GM11168 (cell line): Measurements from ENCODE around the gene FCHO2.

Experiments
- in situ Hi-C: fragments of 300-500 bp; cut with MboI; formaldehyde crosslinking; loops from one replicate; pipeline ENCODE4 v1.12.0; 2022; ENCODE audit warnings: low sequenced_read_pairs; ENCODE audit not compliant: unreplicated experiment

The FCHO2 gene

DNA sequence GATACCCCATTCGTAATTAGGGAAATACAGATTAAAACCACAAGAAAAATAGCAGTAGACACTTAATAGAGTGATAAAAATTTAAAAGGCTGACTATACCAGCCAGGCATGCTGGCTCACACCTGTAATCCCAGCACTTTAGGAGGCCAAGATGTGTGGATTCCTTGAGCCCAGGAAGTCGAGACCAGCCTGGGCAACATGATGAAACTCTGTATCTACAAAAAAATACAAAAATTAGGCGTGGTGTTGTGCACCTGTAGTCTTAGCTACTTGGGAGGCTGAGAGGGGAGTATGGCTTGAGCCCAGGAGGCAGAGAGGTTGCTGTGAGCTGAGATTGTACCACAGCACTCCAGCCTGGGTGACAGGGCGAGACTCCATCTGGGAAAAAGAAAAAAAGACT, 72.0 kb downstream of the FCHO2 start:
- in situ Hi-C loops = no loop called here

DNA sequence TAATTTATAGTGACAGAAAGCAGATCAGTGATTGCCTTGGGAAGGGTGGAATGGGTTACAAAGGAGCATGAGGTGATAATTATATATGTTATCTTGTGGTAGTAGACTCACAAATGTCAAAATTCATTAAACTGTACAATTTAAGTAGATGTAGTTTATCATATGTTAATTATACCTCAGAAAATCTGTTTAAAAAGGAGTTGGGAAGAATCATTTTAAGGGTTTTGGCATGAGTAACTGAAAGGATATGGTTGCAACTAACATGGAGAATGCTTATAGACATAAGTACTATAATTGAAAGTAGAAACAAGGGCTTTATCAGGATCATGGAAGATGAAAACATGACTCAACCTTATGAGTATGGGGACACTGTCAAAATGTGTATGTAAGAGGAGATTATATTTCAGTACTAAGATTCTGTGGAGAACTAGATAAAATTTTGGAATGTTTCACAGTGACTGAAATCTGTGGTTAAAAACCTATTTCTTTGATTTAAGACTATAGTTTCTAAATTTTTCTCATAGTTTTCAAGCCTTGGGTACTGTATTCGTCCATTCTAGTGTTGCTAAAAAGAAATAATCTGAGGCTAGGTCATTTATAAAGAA, 73.3 kb downstream of the FCHO2 start:
- in situ Hi-C loops = no loop called here

DNA sequence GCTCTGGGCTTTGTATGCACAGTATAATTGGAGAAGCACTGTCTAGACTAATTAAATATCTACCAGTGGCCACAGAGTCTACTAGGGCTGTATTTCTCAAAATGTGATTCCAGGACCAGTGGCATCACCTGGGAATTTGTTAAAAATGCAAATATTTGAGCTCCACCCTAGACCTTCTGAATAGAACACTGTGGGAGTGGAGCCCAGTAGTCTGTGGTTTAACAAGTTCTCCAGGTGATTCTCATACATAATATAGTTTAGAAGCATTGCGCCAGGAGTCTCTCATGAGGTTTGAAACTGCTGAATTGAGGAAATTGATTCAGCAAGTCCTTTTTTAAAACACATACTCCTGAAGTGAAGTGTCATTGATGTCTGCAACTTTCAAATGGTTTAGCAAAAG, 74.7 kb downstream of the FCHO2 start:
- in situ Hi-C loops = no loop called here

DNA sequence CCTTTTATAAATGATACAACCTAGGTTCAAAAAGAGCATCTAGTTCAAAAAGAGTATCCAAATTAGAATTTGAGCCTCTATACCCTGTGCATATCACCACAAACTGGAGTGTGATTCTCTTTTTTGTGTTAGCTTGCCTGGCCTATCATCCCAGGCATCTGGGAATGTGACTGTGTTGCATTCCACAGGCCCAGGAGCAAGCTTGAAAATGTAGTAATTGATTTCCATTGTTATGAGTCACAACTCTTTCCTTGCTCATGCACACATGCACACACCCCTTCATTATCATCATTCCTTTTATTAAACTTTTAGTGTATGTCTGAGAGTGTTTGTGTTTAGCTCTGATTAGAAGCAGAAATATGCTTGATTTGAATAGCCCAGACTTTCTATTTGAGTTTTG, 75.2 kb downstream of the FCHO2 start:
- in situ Hi-C loops = no loop called here

GRCh38 chr5:73031839-73032238, 76.0 kb downstream of the FCHO2 start:
- in situ Hi-C loops = no loop called here

DNA sequence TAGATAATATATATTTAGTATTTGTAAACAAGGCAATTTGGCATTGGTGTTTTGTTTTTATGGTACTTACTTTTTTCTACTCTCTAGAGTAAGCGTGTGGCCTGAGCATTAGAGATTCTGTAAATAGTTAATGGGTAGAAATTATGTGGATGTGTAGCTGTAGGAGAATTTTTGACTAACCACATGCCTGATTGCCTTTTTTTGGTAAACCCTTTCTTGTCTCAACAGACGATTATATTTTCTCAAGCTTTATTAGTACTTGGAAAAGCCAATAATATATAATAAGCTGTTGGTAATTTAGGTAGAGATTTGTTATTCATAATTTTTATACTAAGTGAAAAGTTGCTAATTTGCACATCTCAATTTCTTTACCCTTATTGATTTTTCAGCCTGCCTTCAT, 76.8 kb downstream of the FCHO2 start:
- in situ Hi-C loops = no loop called here

- in situ Hi-C loops = no loop called here
Observed at GRCh38 chr5:73037545-73037944, 81.7 kb downstream of the FCHO2 start.

- in situ Hi-C loops = no loop called here
Observed at GRCh38 chr5:73039082-73039481, 83.2 kb downstream of the FCHO2 start.

DNA sequence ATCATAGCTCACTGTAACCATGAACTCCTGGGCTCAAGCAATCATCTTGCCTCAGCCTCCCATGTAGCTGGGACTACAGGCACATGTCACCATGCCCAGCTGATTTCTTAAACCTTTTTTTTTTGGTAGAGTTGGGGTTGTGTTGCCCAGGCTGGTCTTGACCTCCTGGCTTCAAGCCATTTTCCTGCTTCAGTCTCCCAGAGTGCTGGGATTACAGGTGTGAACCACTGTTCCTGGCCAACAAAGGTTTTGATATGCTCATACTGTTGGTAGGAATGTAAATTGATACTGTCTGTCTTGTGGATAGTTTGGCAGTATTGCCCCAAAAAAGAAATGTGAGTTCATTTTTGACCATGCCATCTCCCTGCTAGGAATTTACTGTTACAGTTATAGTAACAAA, 87.2 kb downstream of the FCHO2 start:
- in situ Hi-C loops = no loop called here

DNA sequence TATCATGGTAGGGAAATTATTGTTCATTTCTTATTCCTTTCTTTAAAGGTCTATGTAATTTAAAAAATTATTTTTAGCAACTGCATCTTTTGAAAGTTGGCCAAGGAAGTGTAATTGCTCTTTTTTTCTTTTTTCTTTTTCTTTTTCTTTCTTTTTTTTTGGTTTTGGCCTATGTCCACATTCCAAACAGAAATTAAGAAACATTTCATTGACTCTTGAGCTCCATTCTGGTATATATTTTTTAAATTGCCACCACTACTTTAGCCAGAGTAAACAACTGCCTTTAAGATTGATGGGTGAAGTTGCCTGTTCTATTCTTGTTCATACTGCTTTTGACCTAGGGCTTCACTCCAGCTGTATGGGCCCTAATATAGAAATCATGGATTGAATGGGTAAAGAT, 88.7 kb downstream of the FCHO2 start:
- in situ Hi-C loops = no loop called here

- in situ Hi-C loops = no loop called here
Observed at GRCh38 chr5:73045623-73046022, 89.8 kb downstream of the FCHO2 start.

DNA sequence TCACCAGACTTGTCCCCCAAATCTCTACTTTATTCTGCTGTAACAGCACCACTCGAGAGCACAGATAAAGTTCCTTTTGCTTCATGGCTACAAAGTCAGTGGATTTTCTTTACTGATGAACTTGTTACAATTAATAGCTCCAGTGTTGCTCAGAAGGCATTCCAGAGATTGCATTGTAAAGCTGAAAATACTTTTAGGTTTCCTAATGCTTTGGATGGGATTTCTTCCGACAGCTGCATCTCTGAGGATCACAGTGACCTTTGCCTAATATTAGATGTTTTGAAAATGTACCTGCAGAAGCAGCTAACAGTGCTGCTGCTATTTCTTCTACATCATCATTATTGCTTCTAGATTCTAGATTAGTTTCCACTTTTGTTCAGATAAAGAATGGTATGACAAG, 105.8 kb downstream of the FCHO2 start:
- in situ Hi-C loops = no loop called here

GRCh38 chr5:73066466-73066865, 110.6 kb downstream of the FCHO2 start:
- in situ Hi-C loops = no loop called here

- in situ Hi-C loops = no loop called here
Observed at GRCh38 chr5:73067213-73067612, 111.4 kb downstream of the FCHO2 start.

- in situ Hi-C loops = no loop called here
Observed at GRCh38 chr5:73081093-73081492, 125.3 kb downstream of the FCHO2 start.

DNA sequence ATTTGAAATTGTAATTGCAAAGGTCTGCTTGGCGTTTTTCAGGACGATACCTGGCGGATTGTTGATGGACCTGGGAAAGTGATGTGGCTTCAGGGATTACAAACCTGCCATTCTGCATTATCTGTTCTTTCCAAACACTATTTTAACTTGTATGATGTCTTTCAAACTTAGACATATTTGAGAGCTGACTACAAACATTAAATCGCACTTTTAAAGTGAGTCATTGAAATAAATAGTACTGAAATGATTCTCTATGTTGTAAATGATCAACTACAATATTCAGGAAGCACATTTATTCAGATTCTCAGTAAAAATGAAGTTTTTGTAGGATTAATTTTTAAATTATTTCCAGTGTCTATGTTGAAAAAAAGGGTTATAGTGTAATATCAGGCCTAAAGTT, 132.2 kb downstream of the FCHO2 start:
- in situ Hi-C loops = no loop called here

GRCh38 chr5:73093943-73094342, 138.1 kb downstream of the FCHO2 start:
- in situ Hi-C loops = loop anchor here (10.0 kb wide), 1 partner anchor 101 kb away; no protein-coding TSS in a partner anchor

DNA sequence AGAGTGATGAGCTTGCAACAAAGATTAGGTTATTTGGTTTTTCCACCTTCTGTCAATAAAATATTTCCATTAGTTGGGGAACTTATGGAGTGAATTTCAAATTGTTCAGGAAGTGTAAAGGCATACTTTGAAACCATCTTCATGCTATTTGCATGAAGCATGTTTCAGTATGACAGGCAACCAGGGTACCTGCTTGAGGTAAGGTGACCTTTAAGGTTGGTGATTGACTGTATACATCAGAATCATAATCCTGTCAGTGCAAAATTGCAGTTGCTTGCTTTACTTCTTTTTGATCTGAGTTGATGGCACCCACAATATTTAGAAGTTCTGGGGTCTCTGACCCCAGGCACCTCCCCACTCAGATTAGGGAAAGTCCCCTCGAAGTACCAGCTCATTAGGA, 138.6 kb downstream of the FCHO2 start:
- in situ Hi-C loops = loop anchor here (10.0 kb wide), 1 partner anchor 100 kb away; no protein-coding TSS in a partner anchor

DNA sequence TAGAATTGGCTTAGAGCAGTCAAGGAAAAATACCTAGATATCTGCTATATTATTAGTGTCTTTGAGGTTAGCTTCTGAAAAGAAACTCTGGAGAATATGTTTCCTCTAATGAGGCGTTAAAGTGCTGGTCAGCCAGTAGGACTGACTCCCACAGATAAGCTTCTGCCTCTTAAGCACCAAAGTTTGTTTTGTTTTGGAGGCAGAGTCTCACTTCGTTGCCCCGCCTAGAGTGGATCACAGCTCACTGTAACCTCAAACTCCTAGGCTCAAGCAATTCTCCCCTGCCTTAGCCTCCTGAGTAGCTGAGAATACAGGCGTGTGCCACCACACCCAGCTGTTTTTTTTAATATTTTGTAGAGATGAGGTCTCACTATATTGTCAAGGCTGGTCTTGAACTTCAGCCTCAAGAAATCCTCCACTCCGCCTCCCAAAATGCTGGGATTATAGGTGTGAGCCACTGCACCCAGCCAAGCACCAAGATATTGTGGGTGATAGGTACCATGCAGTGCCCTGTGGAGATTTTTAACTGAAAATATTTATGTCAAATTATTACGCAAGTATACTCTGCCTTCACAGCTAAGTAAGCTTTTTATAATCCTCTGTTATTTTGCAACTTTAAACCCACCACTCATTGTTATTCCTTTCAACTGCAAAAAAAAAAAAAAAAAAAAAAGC, 139.9 kb downstream of the FCHO2 start:
- in situ Hi-C loops = loop anchor here (10.0 kb wide), 1 partner anchor 99 kb away; no protein-coding TSS in a partner anchor

DNA sequence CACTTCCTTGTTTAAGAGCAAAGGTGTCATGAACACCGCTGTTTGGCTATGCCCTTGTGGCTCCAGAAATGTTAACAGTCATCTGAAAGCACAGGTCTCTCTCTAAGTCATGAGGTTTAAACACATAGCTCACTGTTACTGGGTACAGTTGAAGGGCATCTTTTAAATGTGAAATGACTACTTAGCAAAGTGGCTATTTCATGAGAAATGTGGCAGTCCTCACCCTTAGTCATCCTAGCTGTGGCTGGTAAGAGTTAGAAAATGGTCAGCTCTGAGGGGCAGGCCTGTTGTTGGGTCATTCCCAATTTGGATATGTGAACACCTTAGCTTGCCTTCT, 140.4 kb downstream of the FCHO2 start:
- in situ Hi-C loops = loop anchor here (10.0 kb wide), 1 partner anchor 99 kb away; no protein-coding TSS in a partner anchor

DNA sequence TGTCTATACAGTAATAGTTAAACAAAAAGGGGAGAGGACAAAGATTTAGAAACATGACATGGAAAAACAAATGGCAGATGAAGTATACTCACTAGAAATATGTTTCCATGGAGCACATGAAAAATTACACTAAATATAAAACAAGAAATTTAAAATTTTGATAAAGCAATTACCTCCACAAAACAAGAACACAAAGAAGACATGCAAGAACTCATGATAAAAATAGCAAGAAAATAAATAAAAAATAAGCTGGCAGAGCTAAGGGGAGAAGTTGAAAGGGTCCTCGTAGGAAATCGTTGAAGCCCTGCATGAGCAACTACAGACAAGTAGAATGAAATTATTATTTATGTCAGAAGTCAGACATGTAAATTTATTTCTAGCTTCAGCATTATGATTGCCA, 141.9 kb downstream of the FCHO2 start:
- in situ Hi-C loops = loop anchor here (10.0 kb wide), 1 partner anchor 97 kb away; no protein-coding TSS in a partner anchor

GRCh38 chr5:73100109-73100508, 144.3 kb downstream of the FCHO2 start:
- in situ Hi-C loops = no loop called here
